Measurements from ENCODE around the gene SLC44A5. TPM values are rescaled to one million over a fixed set of nuclear protein-coding genes. Genes with fewer than 3 reads are reported as not detected.
"Not testable (repeated sequence)": the region's sequence is repeated elsewhere in the genome, so short reads cannot be mapped to it uniquely, and the experiment has no call there.

The SLC44A5 gene
- total RNA-seq, 2 donors from 2014 or later = 1.2 to 2.0 TPM

DNA sequence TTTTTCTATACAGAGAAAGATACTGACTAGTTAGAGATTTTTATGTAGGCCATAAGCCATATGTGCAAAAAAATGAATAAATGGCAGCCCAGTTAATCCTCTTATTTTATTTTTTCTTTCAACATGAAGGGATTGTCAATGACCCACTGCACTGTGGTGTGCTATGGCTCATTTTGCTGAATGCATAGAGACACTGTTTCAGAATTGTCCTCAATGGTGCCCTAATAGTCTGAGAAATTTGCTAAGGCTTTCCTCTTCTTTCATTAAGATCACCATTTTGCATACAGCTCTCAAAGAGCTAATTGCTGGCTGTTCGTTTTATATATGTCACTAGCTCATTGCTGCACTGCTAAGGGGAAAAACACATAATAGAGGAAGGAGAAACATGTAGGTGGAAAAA lies 189.5 kb downstream of the SLC44A5 start:
- Histone ChIP-seq H3K4me1 (no peaks in the 10 kb centered on the region), H3K9me3 (no peaks in the 10 kb centered on the region), H3K27me3 (no peaks in the 10 kb centered on the region), H3K36me3 (no peaks in the 10 kb centered on the region), H3K4me3 (no peak overlapping the region), H3K27ac (no peak overlapping the region)
- TF ChIP-seq, protein P1, sequence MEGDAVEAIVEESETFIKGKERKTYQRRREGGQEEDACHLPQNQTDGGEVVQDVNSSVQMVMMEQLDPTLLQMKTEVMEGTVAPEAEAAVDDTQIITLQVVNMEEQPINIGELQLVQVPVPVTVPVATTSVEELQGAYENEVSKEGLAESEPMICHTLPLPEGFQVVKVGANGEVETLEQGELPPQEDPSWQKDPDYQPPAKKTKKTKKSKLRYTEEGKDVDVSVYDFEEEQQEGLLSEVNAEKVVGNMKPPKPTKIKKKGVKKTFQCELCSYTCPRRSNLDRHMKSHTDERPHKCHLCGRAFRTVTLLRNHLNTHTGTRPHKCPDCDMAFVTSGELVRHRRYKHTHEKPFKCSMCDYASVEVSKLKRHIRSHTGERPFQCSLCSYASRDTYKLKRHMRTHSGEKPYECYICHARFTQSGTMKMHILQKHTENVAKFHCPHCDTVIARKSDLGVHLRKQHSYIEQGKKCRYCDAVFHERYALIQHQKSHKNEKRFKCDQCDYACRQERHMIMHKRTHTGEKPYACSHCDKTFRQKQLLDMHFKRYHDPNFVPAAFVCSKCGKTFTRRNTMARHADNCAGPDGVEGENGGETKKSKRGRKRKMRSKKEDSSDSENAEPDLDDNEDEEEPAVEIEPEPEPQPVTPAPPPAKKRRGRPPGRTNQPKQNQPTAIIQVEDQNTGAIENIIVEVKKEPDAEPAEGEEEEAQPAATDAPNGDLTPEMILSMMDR (IDR thresholded peaks at IDR 0.05) = no peak
- DNase-seq (ENCODE audit: low spot score) = no peak

DNA sequence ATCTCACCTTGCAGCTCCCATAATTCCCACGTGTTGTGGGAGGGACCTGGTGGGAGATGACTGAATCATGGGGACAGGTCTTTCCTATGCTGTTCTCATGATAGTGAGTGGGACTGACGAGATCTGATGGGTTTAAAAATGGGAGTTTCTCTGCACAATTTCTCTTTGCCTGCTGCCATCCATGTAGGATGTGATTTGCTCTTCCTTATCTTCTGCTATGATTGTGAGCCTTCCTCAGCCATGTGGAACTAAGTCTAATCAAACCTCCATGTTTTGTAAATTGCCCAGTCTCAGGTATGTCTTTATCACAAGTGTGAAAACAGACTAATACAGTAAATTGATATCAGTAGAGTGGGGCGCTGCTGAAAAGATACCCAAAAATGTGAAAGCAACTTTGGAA lies 195.7 kb downstream of the SLC44A5 start:
- no peak for DNase-seq (ENCODE audit: low spot score)
- no peaks in the 10 kb centered on the region for H3K4me1 ChIP-seq
- TF ChIP-seq, protein P1 (IDR thresholded peaks at IDR 0.05) = no peak

DNA sequence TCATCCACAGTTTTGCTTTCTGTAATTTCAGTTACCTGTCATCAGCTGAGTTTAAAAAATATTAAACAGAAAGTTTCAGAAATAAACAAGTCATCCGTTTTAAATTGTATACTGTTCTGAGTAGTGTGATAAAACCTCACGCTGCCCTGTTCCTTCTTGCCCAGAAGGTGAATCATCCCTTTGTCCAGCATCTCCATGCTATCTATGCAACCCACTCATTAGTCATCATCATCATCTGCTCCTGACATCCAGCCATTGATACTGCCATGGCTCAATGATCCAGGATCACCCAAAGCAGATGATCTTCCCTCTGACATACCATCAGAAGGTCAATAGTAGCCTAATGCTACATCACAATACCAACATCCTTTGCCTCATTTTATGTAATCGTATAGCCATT lies 198.3 kb downstream of the SLC44A5 start:
- no peak for DNase-seq (ENCODE audit: low spot score)
- Histone ChIP-seq H3K9me3 (no peaks in the 10 kb centered on the region), H3K4me3 (no peak overlapping the region), H3K27ac (no peak overlapping the region), H3K4me1 (no peaks in the 10 kb centered on the region), H3K27me3 (no peaks in the 10 kb centered on the region), H3K36me3 (no peaks in the 10 kb centered on the region)
- TF ChIP-seq, protein P1 (IDR thresholded peaks at IDR 0.05) = no peak

More for the DNA sequence above, 195.7 kb downstream of the SLC44A5 start:
- Histone ChIP-seq H3K27me3 (no peaks in the 10 kb centered on the region), H3K4me3 (no peak overlapping the region), H3K36me3 (no peaks in the 10 kb centered on the region), H3K9me3 (no peaks in the 10 kb centered on the region), H3K27ac (no peak overlapping the region)

DNA sequence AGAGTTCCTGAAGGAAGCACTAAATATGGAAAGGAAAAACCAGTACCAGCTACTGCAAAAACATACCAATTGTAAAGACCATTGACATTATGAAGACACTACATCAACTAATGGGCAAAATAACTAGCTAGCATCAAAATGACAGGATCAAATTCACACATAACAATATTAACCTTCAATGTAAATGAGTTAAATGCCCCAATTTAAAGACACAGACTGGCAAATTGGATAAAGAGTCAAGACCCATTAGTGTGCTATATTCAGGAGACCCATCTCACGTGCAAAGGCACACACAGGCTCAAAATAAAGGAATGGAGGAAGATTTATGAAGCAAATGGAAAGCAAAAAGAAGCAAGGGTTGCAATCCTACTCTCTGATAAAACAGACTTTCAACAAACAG lies 206.2 kb downstream of the SLC44A5 start:
- not testable (repeated sequence) for H3K36me3 ChIP-seq; H3K27ac ChIP-seq; H3K4me1 ChIP-seq; H3K27me3 ChIP-seq; H3K4me3 ChIP-seq; DNase-seq (ENCODE audit: low spot score); H3K9me3 ChIP-seq

DNA sequence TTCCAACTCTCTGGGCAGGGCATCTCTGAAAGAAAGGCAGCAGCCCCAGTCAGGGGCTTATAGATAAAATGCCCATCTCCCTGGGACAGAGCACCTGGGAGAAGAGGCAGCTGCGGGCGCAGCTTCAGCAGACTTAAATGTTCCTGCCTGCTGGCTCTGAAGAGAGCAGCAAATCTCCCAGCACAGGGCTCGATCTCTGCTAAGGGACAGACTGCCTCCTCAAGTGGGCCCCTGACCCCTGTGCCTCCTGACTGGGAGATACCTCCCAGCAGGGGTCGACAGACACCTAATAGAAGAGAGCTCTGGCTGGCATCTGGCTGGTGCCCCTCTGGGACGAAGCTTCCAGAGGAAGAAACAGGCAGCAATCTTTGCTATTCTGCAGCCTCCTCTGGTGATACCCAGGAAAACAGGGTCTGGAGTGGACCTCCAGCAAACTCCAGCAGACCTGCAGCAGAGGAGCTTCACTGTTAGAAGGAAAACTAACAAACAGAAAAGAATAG lies 207.7 kb downstream of the SLC44A5 start:
- not testable (repeated sequence) for H3K4me3 ChIP-seq; DNase-seq (ENCODE audit: low spot score)

DNA sequence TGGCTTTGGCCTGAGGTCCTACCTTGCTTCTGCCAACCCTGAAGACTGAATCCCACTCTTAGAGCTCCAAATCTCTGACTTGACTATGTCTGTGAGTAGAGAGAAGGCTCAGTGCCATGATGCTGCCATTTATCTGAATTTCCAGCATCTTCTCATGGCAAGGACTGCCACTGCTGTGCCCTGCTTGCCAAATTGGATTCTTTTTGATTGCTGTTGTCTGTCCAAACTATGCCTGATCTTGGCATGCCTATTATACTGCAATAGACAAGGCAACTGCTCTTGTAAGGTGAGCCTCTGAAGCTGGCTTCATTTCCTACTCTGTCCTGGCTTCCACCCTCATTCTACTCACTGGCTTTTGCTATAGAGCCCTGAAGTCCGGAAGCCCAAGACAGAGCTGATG lies 210.2 kb downstream of the SLC44A5 start:
- Histone ChIP-seq H3K27ac (no peak overlapping the region), H3K4me1 (no peaks in the 10 kb centered on the region), H3K4me3 (no peak overlapping the region), H3K9me3 (no peaks in the 10 kb centered on the region), H3K36me3 (no peaks in the 10 kb centered on the region), H3K27me3 (no peaks in the 10 kb centered on the region)
- DNase-seq (ENCODE audit: low spot score) = no peak
- TF ChIP-seq, protein P1 (IDR thresholded peaks at IDR 0.05) = no peak

More for the DNA sequence above, 207.7 kb downstream of the SLC44A5 start:
- not testable (repeated sequence) for H3K9me3 ChIP-seq, H3K36me3 ChIP-seq, H3K27ac ChIP-seq, H3K27me3 ChIP-seq, H3K4me1 ChIP-seq

DNA sequence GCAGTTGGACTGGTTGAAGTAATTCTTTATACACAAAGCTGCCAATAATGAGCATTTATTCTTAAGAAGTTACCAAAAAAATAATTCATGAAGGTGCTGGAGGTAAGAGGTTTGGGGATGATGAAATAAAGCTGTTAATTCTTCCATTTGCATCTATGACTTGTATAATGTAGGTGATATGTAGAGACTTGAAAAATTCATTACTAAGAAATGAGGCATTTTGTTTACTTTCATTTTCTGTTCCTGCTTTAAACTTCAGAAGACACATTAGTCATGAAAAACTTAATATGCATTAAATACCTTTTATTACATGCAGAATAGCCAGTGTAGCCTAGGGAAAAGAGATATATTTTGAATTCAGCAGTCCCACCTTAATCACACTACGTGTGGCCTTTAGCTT lies 214.2 kb downstream of the SLC44A5 start:
- H3K36me3 ChIP-seq = no peaks in the 10 kb centered on the region
- TF ChIP-seq, protein P1 (IDR thresholded peaks at IDR 0.05) = no peak
- H3K27ac ChIP-seq = no peak overlapping the region
- no peak for DNase-seq (ENCODE audit: low spot score)
- H3K4me1 ChIP-seq = no peaks in the 10 kb centered on the region
- no peaks in the 10 kb centered on the region for H3K27me3 ChIP-seq
- no peak overlapping the region for H3K4me3 ChIP-seq
- peaks cover 0 to under 1% of the 10 kb centered on the region in 2 donors for H3K9me3 ChIP-seq

Data from right atrium auricular region (tissue), 2 donors.